HG03159 (cell line): Measurements from ENCODE around the gene TOX2.
"Not testable (repeated sequence)": the region's sequence is repeated elsewhere in the genome, so short reads cannot be mapped to it uniquely, and the experiment has no call there.

Source experiments
- ATAC-seq: cut with Tn5 transposase; IDR thresholded peaks from one replicate; pipeline ENCODE4 v1.9.1; 2021; ENCODE audit warnings: mild to moderate bottlenecking, moderate library complexity; ENCODE audit not compliant: unreplicated experiment

The TOX2 gene

DNA sequence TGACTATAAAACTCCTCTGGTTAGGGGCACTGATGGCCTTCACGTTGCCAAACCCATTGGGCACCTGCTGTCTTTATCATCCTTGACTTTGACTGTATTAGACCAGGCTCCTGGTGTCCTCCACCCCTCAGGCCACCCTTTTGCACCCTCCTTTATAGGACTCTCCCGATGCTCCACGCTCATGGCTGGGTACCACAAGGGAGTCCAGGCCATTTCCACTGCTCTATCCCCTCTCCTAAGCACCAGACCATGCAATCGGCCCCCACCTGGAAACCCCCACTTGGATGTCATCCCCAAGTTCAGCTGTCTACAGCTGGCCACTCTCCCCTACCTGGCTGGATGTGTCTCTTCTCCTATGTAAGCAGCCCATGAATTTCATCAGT lies 115.2 kb downstream of the TOX2 start:
- no peak for ATAC-seq

GRCh38 chr20:44030394-44030793 lies 115.7 kb downstream of the TOX2 start:
- ATAC-seq, result no peak

DNA sequence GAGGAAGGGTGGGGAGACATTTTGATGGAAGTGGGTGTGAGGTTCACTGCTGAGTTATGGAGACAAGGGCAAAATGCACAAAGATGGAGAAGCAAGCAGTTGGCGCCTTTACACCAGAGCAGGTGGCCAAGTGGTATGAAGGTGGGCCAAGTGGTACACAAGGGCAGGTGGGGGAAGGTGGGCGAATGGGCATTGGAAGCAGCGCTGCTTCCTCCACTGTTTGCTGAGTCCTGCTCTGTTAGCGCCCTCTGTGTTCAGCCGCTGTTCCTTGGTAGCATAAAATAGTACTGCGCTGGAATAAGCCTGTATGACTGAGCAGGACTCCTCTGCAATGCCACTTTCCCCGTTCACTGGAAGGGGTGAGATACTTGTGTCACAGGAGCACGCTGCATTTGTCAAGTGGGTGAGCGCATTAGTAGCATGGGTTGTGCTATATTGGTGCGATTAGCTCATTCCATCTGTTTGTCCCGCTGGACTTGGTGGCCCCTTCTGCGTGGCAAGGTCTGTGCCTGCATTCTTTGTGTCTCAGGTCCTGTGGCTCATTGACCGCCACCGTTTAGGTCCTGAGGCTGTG lies 116.4 kb downstream of the TOX2 start:
- ATAC-seq, result no peak

GRCh38 chr20:44031781-44032582 lies 117.3 kb downstream of the TOX2 start:
- no peak for ATAC-seq

DNA sequence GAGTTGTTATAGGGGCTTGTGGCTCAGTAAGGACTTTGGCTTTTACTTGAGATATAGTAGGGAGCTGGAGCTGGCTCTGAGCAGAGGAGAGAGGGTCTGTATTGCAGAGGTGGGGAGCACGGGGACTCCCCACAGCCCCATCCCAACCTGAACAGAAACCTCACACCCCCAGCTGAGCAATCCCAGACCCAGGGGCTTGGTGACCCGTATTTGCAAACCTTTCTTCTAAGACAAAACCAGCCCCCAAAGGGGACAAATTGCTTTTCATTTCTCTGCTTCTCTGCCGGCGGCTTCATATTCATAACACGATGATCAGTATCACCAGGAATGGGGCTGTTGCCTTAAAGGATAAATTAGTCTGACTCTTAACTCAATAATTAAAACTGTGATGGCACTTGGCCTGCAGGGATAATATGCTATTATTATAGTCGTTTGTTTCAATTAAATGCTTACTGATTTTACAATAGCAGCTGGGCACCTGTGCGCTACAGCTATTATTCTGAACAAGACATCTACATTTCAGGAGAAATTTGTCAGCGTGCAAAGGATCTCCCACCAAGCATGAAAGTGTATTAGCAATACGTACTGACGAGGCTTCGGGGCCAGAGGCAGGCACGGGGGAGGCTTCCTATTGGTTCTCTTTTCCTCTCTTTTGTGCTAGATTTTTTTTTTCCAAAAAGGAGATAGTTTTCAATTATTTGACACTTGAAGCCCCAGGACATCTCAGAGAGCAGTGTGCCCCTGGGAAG lies 118.1 kb downstream of the TOX2 start:
- no peak for ATAC-seq

- no peak for ATAC-seq
These were observed 118.7 kb downstream of the TOX2 start for GRCh38 chr20:44033344-44033743.

GRCh38 chr20:44033873-44034272 lies 119.2 kb downstream of the TOX2 start:
- no peak for ATAC-seq

DNA sequence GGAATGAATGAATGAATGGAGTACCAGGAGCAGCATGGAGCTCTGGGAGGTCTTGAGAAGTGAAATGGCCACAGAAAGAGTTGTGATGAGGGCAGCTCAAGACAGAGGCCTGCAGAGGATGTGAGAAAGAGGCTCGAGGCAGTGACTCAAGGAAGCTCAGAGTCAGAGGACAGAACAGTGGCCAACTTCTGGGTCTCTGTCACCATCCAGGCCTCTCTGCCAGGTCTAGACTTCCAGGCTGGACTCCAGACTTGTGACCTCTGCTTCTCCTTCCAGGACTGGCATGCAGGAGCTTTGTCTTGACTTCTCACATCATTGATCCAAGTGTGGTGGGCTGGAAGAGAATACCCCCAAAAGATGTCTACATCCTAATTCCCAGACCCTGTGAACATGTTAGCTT lies 119.8 kb downstream of the TOX2 start:
- no peak for ATAC-seq

DNA sequence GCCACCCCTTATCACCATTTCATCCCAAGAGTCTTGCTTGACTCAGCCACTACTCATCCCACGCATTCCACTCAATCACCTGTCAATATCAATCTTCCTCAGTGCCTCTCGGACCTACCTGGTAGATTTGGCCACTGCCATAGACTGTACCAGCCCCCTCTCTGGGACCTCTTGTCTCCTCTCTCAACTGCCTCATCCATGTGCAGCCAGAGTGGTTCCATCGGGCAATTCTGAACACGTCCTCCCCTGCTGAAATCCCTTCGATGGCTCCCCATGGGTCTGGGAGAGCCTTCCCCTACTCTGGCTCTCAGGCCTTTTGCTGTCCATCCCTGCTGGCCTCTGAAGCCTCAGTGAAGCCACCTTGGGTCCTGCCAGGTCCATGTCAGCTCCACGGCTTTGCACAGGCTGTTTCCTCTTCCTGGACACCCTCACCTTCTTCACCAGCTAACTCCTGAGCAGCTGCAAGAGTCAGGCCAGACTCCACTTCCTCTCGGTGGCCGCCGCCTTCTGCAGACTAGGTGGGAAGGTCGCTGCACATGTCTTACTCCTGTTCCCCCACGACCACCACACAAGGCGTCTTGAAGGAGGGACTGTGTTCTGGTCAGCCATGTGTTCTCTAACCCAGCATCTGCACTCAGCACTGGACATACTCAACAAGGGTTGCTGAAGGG lies 120.4 kb downstream of the TOX2 start:
- ATAC-seq, result no peak

GRCh38 chr20:44035924-44036323 lies 121.3 kb downstream of the TOX2 start:
- ATAC-seq, result no peak

GRCh38 chr20:44036441-44036840 lies 121.8 kb downstream of the TOX2 start:
- ATAC-seq, result no peak

- ATAC-seq, result no peak
These were observed 124.0 kb downstream of the TOX2 start for GRCh38 chr20:44038681-44039123.

- no peak for ATAC-seq
These were observed 124.5 kb downstream of the TOX2 start for GRCh38 chr20:44039147-44039546.

- ATAC-seq, result no peak
These were observed 125.1 kb downstream of the TOX2 start for GRCh38 chr20:44039741-44040140.

DNA sequence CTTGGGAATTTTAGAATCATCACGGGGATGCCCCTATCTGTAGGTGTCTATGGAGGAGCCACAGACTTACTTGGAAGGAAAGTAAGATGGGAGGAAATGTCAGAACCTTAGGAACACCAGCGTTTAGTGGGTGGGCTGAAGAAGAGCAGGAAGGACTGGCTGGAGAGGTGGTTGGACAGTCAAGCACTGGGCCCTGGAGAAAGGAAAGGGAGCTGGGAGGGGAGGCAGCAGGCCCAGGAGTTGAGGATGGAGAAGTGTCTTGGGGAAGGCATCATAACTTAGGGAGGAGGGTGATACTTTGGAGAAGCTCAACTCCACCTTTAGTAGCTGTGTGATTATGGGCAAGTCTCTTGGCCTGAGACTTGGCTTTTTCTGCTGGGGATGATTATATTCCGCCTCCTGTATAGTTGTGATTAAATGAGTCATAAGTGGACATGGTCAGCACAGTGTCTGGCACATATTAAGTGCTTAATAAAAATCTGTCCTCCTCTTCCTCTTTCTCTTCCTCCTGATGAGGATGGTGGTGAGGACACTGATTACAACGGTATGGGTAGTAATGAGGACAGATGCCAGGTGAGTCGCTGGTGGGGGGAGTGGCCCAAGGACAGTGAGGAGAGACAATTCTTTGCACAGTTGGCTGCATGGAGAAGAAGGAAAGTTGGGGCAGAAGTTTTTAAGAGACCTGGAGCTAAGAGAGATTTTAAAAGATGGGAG lies 125.7 kb downstream of the TOX2 start:
- no peak for ATAC-seq

GRCh38 chr20:44041001-44041400 lies 126.3 kb downstream of the TOX2 start:
- no peak for ATAC-seq

GRCh38 chr20:44044712-44045111 lies 130.1 kb downstream of the TOX2 start:
- ATAC-seq, result not testable (repeated sequence)

DNA sequence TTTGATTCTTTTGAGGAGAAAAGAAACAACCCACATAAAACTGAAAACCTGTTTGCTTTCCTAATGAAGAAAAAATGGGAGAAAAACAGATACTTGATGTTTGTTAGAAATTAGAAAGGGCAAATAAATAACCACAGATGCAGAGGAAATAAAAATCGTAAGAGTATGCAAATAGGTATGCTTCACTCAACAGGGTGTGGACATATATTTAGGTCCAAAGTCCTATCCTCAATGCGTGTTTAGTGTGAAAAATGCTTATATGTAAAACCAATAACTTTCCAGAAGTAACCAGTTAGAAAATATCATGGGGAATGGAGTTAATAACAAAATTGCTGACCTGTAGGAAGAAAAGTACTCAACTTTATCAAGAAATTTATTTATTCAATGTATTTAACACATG lies 135.7 kb downstream of the TOX2 start:
- ATAC-seq, result no peak

DNA sequence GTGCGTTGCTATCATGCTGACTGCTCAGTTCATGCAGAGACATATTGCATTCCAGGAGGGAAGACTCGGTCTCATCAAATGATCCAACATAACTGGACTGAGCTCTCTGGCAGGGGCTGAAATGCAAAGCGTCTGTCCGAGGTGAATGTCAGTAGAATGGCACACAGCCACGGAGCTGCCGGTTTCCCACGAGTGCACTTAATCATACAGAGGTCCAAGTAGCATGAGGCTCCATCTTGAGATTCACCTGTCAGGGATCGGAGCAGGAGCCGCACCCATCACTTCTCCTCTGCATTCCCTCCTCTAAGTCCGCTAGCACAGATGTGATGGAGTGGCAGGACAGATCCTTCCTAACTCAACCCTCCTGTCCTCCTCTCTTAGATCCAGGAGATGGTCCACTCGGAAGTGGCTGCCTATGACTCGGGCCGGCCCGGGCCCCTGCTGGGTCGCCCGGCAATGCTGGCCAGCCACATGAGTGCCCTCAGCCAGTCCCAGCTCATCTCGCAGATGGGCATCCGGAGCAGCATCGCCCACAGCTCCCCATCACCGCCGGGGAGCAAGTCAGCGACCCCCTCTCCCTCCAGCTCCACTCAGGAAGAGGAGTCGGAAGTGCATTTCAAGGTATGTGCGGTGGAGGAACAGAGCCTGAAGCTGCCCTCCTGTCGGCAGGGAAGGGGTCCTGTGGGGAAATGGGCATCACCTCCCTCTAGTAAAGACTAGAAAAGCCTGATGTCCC lies 136.4 kb downstream of the TOX2 start:
- no peak for ATAC-seq

- ATAC-seq, result no peak
These were observed 137.0 kb downstream of the TOX2 start for GRCh38 chr20:44051661-44052000.
